Stimulated activated CD4-positive, alpha-beta T cell treated with anti-CD3 and anti-CD28 coated beads, Interleukin-2, amount 100 ng/mL, for 24 hours (primary cell): ENCODE results near the gene B3GALT2.

ENCODE experiments used
- DNase-seq, 2 donors: peaks; one replicate each; pipeline ENCODE4 v3.0.0-alpha.2; 2020

B3GALT2 gene

GRCh38 chr1:193181985-193182384 is 4.4 kb downstream of the B3GALT2 start:
- DNase-seq, result no peak

- no peak for DNase-seq
Measured at GRCh38 chr1:193181536-193181935, 4.9 kb downstream of the B3GALT2 start.

GRCh38 chr1:193179094-193179493 is 7.3 kb downstream of the B3GALT2 start:
- no peak for DNase-seq

- DNase-seq, result no peak
Measured at GRCh38 chr1:193176788-193177187, 9.6 kb downstream of the B3GALT2 start.

GRCh38 chr1:193176113-193176512 is 10.3 kb downstream of the B3GALT2 start:
- DNase-seq, result no peak

GRCh38 chr1:193157360-193157759 is 29.1 kb downstream of the B3GALT2 start:
- DNase-seq, result no peak

- DNase-seq, result no peak
Measured at GRCh38 chr1:193156822-193157142, 29.6 kb downstream of the B3GALT2 start.

- no peak for DNase-seq
Measured at GRCh38 chr1:193156117-193156821, 30.1 kb downstream of the B3GALT2 start.

GRCh38 chr1:193144999-193145398 is 41.4 kb downstream of the B3GALT2 start:
- no peak for DNase-seq

GRCh38 chr1:193144361-193144938 is 42.0 kb downstream of the B3GALT2 start:
- no peak for DNase-seq

- DNase-seq, result no peak
Measured at GRCh38 chr1:193143285-193143684, 43.1 kb downstream of the B3GALT2 start.

GRCh38 chr1:193142409-193142808 is 44.0 kb downstream of the B3GALT2 start:
- DNase-seq, result no peak

- DNase-seq, result no peak
Measured at GRCh38 chr1:193141804-193142203, 44.6 kb downstream of the B3GALT2 start.

GRCh38 chr1:193140254-193140653 is 46.2 kb downstream of the B3GALT2 start:
- no peak for DNase-seq

- no peak for DNase-seq
Measured at GRCh38 chr1:193131266-193131860, 55.0 kb downstream of the B3GALT2 start.
